ENCODE results near the gene RABGAP1L.

RABGAP1L gene

GRCh38 chr1:174968750-174969244 lies 809.5 kb downstream of the RABGAP1L start:
- Histone ChIP-seq H3K4me3 (ENCODE audit: low read length, poor library complexity, severe bottlenecking) (peak overlapping the region; percentile 35), H4K20me1 (ENCODE audit: insufficient read depth, low read length, poor library complexity, severe bottlenecking) (no peaks in the 10 kb centered on the region), H3K36me3 (ENCODE audit: insufficient read depth, low read length) (no peaks in the 10 kb centered on the region), H3K79me2 (ENCODE audit: insufficient read depth, low read length) (no peaks in the 10 kb centered on the region), H3K9me3 (ENCODE audit: insufficient read depth, low read depth, low read length) (no peaks in the 10 kb centered on the region), H2AFZ (ENCODE audit: low read length) (no peak overlapping the region), H3K4me2 (ENCODE audit: low read depth, low read length, poor library complexity, severe bottlenecking) (peak overlapping the region; percentile 67), H3K9me2 (replicated peaks; ENCODE audit: low read depth, low read length) (no peaks in the 10 kb centered on the region), H3K9ac (ENCODE audit: low read depth, low read length, poor library complexity, severe bottlenecking) (peak overlapping the region; percentile 24), H3F3A (ENCODE audit: low read depth) (no peaks in the 10 kb centered on the region; the same call in 1 of the 2 replicates), H3K27me3 (ENCODE audit: insufficient read depth, low read length, poor library complexity, severe bottlenecking) (no peaks in the 10 kb centered on the region), H3K4me1 (ENCODE audit: insufficient read depth, low read length, poor library complexity, severe bottlenecking) (peaks cover 62% of the 10 kb centered on the region)
- TF ChIP-seq CTCF (conservative IDR thresholded peaks at IDR 0.05; ENCODE audit: low read length): no peak
- no peak for TF ChIP-seq EZH2phosphoT487 (IDR thresholded peaks at IDR 0.05; ENCODE audit: borderline replicate concordance)

- TF ChIP-seq CTCF (conservative IDR thresholded peaks at IDR 0.05; ENCODE audit: low read length) (no peak), EZH2phosphoT487 (IDR thresholded peaks at IDR 0.05; ENCODE audit: borderline replicate concordance) (no peak)
- Histone ChIP-seq H3K4me1 (ENCODE audit: insufficient read depth, low read length, poor library complexity, severe bottlenecking) (peaks cover 52% of the 10 kb centered on the region), H2AFZ (ENCODE audit: low read length) (no peak overlapping the region), H3F3A (ENCODE audit: low read depth) (no peaks in the 10 kb centered on the region; the same call in 1 of the 2 replicates), H3K9me3 (ENCODE audit: insufficient read depth, low read depth, low read length) (no peaks in the 10 kb centered on the region), H4K20me1 (ENCODE audit: insufficient read depth, low read length, poor library complexity, severe bottlenecking) (no peaks in the 10 kb centered on the region), H3K36me3 (ENCODE audit: insufficient read depth, low read length) (no peaks in the 10 kb centered on the region), H3K4me3 (ENCODE audit: low read length, poor library complexity, severe bottlenecking) (no peak overlapping the region), H3K9me2 (replicated peaks; ENCODE audit: low read depth, low read length) (no peaks in the 10 kb centered on the region), H3K4me2 (ENCODE audit: low read depth, low read length, poor library complexity, severe bottlenecking) (peak overlapping the region; percentile 7), H3K9ac (ENCODE audit: low read depth, low read length, poor library complexity, severe bottlenecking) (no peak overlapping the region), H3K27me3 (ENCODE audit: insufficient read depth, low read length, poor library complexity, severe bottlenecking) (no peaks in the 10 kb centered on the region), H3K79me2 (ENCODE audit: insufficient read depth, low read length) (no peaks in the 10 kb centered on the region)
These were observed 810.7 kb downstream of the RABGAP1L start for GRCh38 chr1:174969977-174970376.

- no peaks in the 10 kb centered on the region for H3F3A ChIP-seq (ENCODE audit: low read depth)
- H4K20me1 ChIP-seq (ENCODE audit: insufficient read depth, low read length, poor library complexity, severe bottlenecking): no peaks in the 10 kb centered on the region
- H2AFZ ChIP-seq (ENCODE audit: low read length): no peak overlapping the region
- no peak for TF ChIP-seq EZH2phosphoT487 (IDR thresholded peaks at IDR 0.05; ENCODE audit: borderline replicate concordance)
- no peak for TF ChIP-seq CTCF (conservative IDR thresholded peaks at IDR 0.05; ENCODE audit: low read length)
- no peaks in the 10 kb centered on the region for H3K9me2 ChIP-seq (replicated peaks; ENCODE audit: low read depth, low read length)
- no peak overlapping the region for H3K4me3 ChIP-seq (ENCODE audit: low read length, poor library complexity, severe bottlenecking)
- H3K4me1 ChIP-seq (ENCODE audit: insufficient read depth, low read length, poor library complexity, severe bottlenecking): peaks cover 42% of the 10 kb centered on the region
- peak overlapping the region; percentile 27 for H3K4me2 ChIP-seq (ENCODE audit: low read depth, low read length, poor library complexity, severe bottlenecking)
- H3K9ac ChIP-seq (ENCODE audit: low read depth, low read length, poor library complexity, severe bottlenecking): no peak overlapping the region
- no peaks in the 10 kb centered on the region for H3K9me3 ChIP-seq (ENCODE audit: insufficient read depth, low read depth, low read length)
- H3K36me3 ChIP-seq (ENCODE audit: insufficient read depth, low read length): no peaks in the 10 kb centered on the region
- no peaks in the 10 kb centered on the region for H3K27me3 ChIP-seq (ENCODE audit: insufficient read depth, low read length, poor library complexity, severe bottlenecking)
- no peaks in the 10 kb centered on the region for H3K79me2 ChIP-seq (ENCODE audit: insufficient read depth, low read length)
These were observed 812.1 kb downstream of the RABGAP1L start for GRCh38 chr1:174971466-174971865.
